GM23338 (cell line): Measurements from ENCODE around the gene BCAM. TPM values are rescaled to one million over a fixed set of nuclear protein-coding genes. Genes with fewer than 3 reads are reported as not detected.

ENCODE experiments used
- ATAC-seq: fragments of 200-7000 bp; cut with Tn5 transposase; 3 replicates; pipeline ENCODE4 v1.9.1; 2020
- DNase-seq: peaks from one replicate; pipeline ENCODE4 v3.0.0-alpha.2; 2015; ENCODE audit warnings: low spot score
- H2AFZ ChIP-seq: fragments of 200-600 bp; sonication (generic); 2 replicates; pipeline ENCODE4 v1.8.0; 2016; ENCODE audit warnings: antibody characterized with exemption, mild to moderate bottlenecking, moderate library complexity
- H3F3A ChIP-seq: fragments of 200-600 bp; sonication (generic); replicated peaks from 2 replicates; pipeline ENCODE4 v1.8.0; 2017; ENCODE audit warnings: antibody characterized with exemption, mixed run types, low read depth
- H3K27ac ChIP-seq: fragments of 200-600 bp; sonication (generic); 2 replicates; pipeline ENCODE4 v1.6.1; 2016; ENCODE audit warnings: low read depth
- H3K27me3 ChIP-seq: fragments of 200-600 bp; sonication (generic); 2 replicates; pipeline ENCODE4 v1.8.0; 2016; ENCODE audit warnings: mild to moderate bottlenecking, mixed run types, moderate library complexity; ENCODE audit not compliant: insufficient read depth
- H3K36me3 ChIP-seq: fragments of 200-600 bp; sonication (generic); 2 replicates; pipeline ENCODE4 v1.8.0; 2016; ENCODE audit warnings: mild to moderate bottlenecking; ENCODE audit not compliant: insufficient read depth
- H3K4me1 ChIP-seq: fragments of 200-600 bp; sonication (generic); 2 replicates; pipeline ENCODE4 v1.8.0; 2016; ENCODE audit warnings: mild to moderate bottlenecking, moderate library complexity; ENCODE audit not compliant: insufficient read depth
- H3K4me2 ChIP-seq: fragments of 200-600 bp; sonication (generic); 2 replicates; pipeline ENCODE4 v1.7.1; 2017; ENCODE audit warnings: mixed run types
- H3K4me3 ChIP-seq: fragments of 200-600 bp; sonication (generic); 2 replicates; pipeline ENCODE4 v1.6.1; 2016; ENCODE audit warnings: mixed run types
- H3K79me2 ChIP-seq: fragments of 200-600 bp; sonication (generic); replicated peaks from 2 replicates; pipeline ENCODE4 v1.8.0; 2017; ENCODE audit warnings: mild to moderate bottlenecking; ENCODE audit not compliant: insufficient read depth
- H3K9me2 ChIP-seq: fragments of 200-600 bp; sonication (generic); 2 replicates; pipeline ENCODE4 v1.8.0; 2017; ENCODE audit not compliant: insufficient read depth
- H4K20me1 ChIP-seq: fragments of 200-600 bp; sonication (generic); replicated peaks from 2 replicates; pipeline ENCODE4 v1.8.0; 2017; ENCODE audit warnings: mild to moderate bottlenecking; ENCODE audit not compliant: insufficient read depth
- H3K27ac Mint-ChIP-seq: 2 replicates; pipeline ENCODE4 v1.8.0; 2020; ENCODE audit warnings: inconsistent platforms, mild to moderate bottlenecking, moderate library complexity, mixed read lengths
- H3K27me3 Mint-ChIP-seq: 3 replicates; pipeline ENCODE4 v1.8.0; 2022; ENCODE audit warnings: low read depth, mild to moderate bottlenecking, moderate library complexity, mixed read lengths, inconsistent platforms; ENCODE audit not compliant: insufficient read depth, poor library complexity
- H3K36me3 Mint-ChIP-seq: 3 replicates; pipeline ENCODE4 v1.8.0; 2021; ENCODE audit warnings: low read depth, mild to moderate bottlenecking, inconsistent platforms, moderate library complexity, mixed read lengths
- H3K4me1 Mint-ChIP-seq: 3 replicates; pipeline ENCODE4 v1.8.0; 2020; ENCODE audit warnings: mild to moderate bottlenecking, inconsistent platforms, mixed read lengths
- H3K4me3 Mint-ChIP-seq: 3 replicates; pipeline ENCODE4 v1.8.0; 2021; ENCODE audit warnings: moderate library complexity, mild to moderate bottlenecking, inconsistent platforms, mixed read lengths
- H3K9me3 Mint-ChIP-seq: 3 replicates; pipeline ENCODE4 v1.8.0; 2020; ENCODE audit warnings: moderate library complexity, mild to moderate bottlenecking, inconsistent platforms, mixed read lengths
- JUNB ChIP-seq: IDR thresholded peaks from one replicate; pipeline ENCODE4 v1.6.1; 2016; ENCODE audit warnings: antibody characterized with exemption; ENCODE audit not compliant: unreplicated experiment
- POLR2AphosphoS5 ChIP-seq: IDR thresholded peaks from 2 replicates; pipeline ENCODE4 v1.6.1; 2016; ENCODE audit warnings: antibody characterized with exemption, low read depth
- REST ChIP-seq: IDR thresholded peaks from one replicate; pipeline ENCODE4 v1.6.1; 2018; ENCODE audit warnings: antibody characterized with exemption; ENCODE audit not compliant: unreplicated experiment
- ZNF114 ChIP-seq: fragments of 250-450 bp; sonication (Bioruptor Pico); IDR thresholded peaks from 2 replicates; pipeline ENCODE4 v1.5.0; 2020; ENCODE audit warnings: mild to moderate bottlenecking, moderate library complexity
- ZNF331 ChIP-seq: fragments of 250-450 bp; sonication (Bioruptor Pico); IDR thresholded peaks from 2 replicates; pipeline ENCODE4 v1.5.0; 2020; ENCODE audit warnings: low read depth, mild to moderate bottlenecking, moderate library complexity
- ZNF462 ChIP-seq: fragments of 250-450 bp; sonication (Bioruptor Pico); IDR thresholded peaks from 2 replicates; pipeline ENCODE4 v1.5.0; 2020; ENCODE audit warnings: mild to moderate bottlenecking, moderate library complexity
- polyA plus RNA-seq: library from polyadenylated mRNA; unstranded; fragments of >200 nt; fragmentation: Nextera tagmentation; extraction: Ambion mirVana; gene quantifications from 2 replicates; pipeline ENCODE4 v1.2.1, GENCODE V29; 2016
- total RNA-seq: library from RNA; depleted of rRNA; stranded (reverse); fragments of >200 nt; shearing (Covaris generic); gene quantifications from 2 replicates; pipeline ENCODE4 v1.2.3, GENCODE V29; 2014

The BCAM gene
- total and polyA plus RNA-seq, 2 experiments from 2014 or later, result 33.3 to 100 TPM

GRCh38 chr19:44865196-44865767, 56.4 kb downstream of the BCAM start (continued):
- TF ChIP-seq ZNF462 (CRISPR knock-in tag), result no peak
- no peak for TF ChIP-seq POLR2AphosphoS5

GRCh38 chr19:44866664-44867063, 57.8 kb downstream of the BCAM start:
- DNase-seq (no peak), ATAC-seq (no peak)
- Histone ChIP-seq H2AFZ (no peak overlapping the region), H3K36me3 (peaks cover 13% of the 10 kb centered on the region), H3K4me1 (no peaks in the 10 kb centered on the region), H3K27ac (no peak overlapping the region), H4K20me1 (peaks cover 23% of the 10 kb centered on the region), H3K9me2 (no peaks in the 10 kb centered on the region), H3F3A (0 out of 2 replicates have a peak, but pooled peaks cover 6% of the 10 kb centered on the region), H3K27me3 (no peaks in the 10 kb centered on the region), H3K4me3 (no peak overlapping the region), H3K79me2 (peaks cover 19% of the 10 kb centered on the region), H3K4me2 (no peak overlapping the region)
- peaks cover 10% of the 10 kb centered on the region for H3K27me3 Mint-ChIP-seq
- no peak for TF ChIP-seq ZNF462 (CRISPR knock-in tag)
- no peak for TF ChIP-seq ZNF114 (CRISPR knock-in tag)
- TF ChIP-seq JUNB, result no peak
- no peak for TF ChIP-seq ZNF331
- no peak for TF ChIP-seq REST
- H3K9me3 Mint-ChIP-seq, result no peaks in the 10 kb centered on the region; the same call in 2 of the 3 replicates
- H3K4me1 Mint-ChIP-seq, result no peaks in the 10 kb centered on the region
- H3K36me3 Mint-ChIP-seq, result peaks cover 60% of the 10 kb centered on the region
- H3K27ac Mint-ChIP-seq, result no peak overlapping the region
- no peak overlapping the region for H3K4me3 Mint-ChIP-seq
